Measurements from ENCODE around the gene ERGIC1. TPM values are rescaled to one million over a fixed set of nuclear protein-coding genes. Genes with fewer than 3 reads are reported as not detected.

ERGIC1 gene
- total and polyA plus RNA-seq, 10 of the 15 experiments (the other 5 are each of a cell fraction or from before 2014, with no cell fraction given) = 8.8 to 104 (median 76.3) TPM

DNA sequence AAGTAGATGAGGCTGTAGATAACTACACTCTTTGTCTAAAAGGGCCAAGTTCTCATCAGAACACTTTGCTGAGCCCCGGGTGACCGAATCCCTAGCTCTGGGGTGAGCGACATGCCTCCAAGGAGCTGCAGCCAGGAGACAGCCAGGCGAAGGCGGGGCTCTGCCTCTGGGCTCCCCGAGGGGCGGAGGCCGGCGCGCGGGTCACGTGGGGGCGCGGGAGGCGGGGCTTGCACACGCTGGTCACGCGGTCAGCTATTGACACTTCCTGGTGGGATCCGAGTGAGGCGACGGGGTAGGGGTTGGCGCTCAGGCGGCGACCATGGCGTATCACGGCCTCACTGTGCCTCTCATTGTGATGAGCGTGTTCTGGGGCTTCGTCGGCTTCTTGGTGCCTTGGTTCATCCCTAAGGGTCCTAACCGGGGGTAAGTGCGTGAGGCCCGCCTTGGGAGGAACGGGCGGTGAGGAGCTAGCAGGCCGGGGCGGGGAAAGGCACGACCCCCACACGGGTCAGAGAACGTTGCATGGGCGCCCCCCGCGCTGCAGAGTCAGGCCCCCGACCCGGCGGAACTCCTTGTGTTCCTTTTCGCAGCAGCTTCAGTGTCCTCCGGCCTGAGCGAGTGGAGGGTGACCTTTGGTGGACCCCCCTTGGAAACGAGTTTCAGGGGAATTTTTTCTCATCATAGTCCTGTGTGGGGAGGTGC, 149.6 kb downstream of the ERGIC1 start, which contains the start of gene ATP6V0E1 (continued):
- TF ChIP-seq RELA (IDR thresholded peaks at IDR 0.05; ENCODE audit: borderline replicate concordance, partially characterized antibody) = peak; percentile 59
- TF ChIP-seq POLR2AphosphoS2 (IDR thresholded peaks at IDR 0.05; ENCODE audit: low read depth, low read length) = no peak; the same call in 1 of the 2 replicates
- no peak for TF ChIP-seq GABPA (IDR thresholded peaks at IDR 0.05; ENCODE audit: low read depth)
- TF ChIP-seq, protein P1, sequence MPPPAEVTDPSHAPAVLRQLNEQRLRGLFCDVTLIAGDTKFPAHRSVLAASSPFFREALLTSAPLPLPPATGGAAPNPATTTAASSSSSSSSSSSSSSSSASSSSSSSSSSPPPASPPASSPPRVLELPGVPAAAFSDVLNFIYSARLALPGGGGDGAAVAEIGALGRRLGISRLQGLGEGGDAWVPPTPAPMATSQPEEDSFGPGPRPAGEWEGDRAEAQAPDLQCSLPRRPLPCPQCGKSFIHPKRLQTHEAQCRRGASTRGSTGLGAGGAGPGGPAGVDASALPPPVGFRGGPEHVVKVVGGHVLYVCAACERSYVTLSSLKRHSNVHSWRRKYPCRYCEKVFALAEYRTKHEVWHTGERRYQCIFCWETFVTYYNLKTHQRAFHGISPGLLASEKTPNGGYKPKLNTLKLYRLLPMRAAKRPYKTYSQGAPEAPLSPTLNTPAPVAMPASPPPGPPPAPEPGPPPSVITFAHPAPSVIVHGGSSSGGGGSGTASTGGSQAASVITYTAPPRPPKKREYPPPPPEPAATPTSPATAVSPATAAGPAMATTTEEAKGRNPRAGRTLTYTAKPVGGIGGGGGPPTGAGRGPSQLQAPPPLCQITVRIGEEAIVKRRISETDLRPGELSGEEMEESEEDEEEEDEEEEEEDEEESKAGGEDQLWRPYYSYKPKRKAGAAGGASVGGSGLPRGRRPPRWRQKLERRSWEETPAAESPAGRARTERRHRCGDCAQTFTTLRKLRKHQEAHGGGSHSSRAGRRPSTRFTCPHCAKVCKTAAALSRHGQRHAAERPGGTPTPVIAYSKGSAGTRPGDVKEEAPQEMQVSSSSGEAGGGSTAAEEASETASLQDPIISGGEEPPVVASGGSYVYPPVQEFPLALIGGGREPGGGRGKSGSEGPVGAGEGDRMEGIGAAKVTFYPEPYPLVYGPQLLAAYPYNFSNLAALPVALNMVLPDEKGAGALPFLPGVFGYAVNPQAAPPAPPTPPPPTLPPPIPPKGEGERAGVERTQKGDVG (CRISPR knock-in tag; IDR thresholded peaks at IDR 0.05) = no peak
- no peak for TF ChIP-seq ZZZ3 (IDR thresholded peaks at IDR 0.05; ENCODE audit: control insufficient read depth, insufficient read length, low read depth)
- no peak for TF ChIP-seq FOS (IDR thresholded peaks at IDR 0.05; ENCODE audit: borderline replicate concordance, extremely low read depth, insufficient read length)
- TF ChIP-seq RAD21 (IDR thresholded peaks at IDR 0.05; ENCODE audit: insufficient read depth, low read depth, low read length) = no peak
- no peak for TF ChIP-seq EP300 (IDR thresholded peaks at IDR 0.05; ENCODE audit: borderline replicate concordance in 1 of 2, control insufficient read depth in 1 of 2, low read depth in 2 of 2, low read length in 2 of 2)
- TF ChIP-seq BCL3 (IDR thresholded peaks at IDR 0.05; ENCODE audit: borderline replicate concordance, insufficient read depth, low read depth, low read length, poor library complexity, severe bottlenecking) = no peak
- TF ChIP-seq CUX1 (IDR thresholded peaks at IDR 0.05; ENCODE audit: insufficient replicate concordance, low read depth, low read length) = no peak
- TF ChIP-seq NRF1 (conservative IDR thresholded peaks at IDR 0.05; ENCODE audit: low read depth, low read length) = no peak
- TF ChIP-seq CHD1 (IDR thresholded peaks at IDR 0.05; ENCODE audit: low read depth, low read length) = no peak
- TF ChIP-seq ZNF592 (IDR thresholded peaks at IDR 0.05) = no peak
- TF ChIP-seq PML (IDR thresholded peaks at IDR 0.05; ENCODE audit: low read length) = no peak; the same call in 1 of the 2 replicates
